Coronary artery (tissue), 2 donors: ENCODE results near the gene RBAK.
"Not testable (repeated sequence)": the region's sequence is repeated elsewhere in the genome, so short reads cannot be mapped to it uniquely, and the experiment has no call there.

ENCODE experiments used
- DNase-seq: peaks from one replicate; pipeline ENCODE4 v3.0.0-alpha.2; 2017; ENCODE audit warnings: low spot score
- H3K27ac ChIP-seq, 2 donors: fragments of 200-600 bp; sonication (generic); one replicate each; pipeline ENCODE4 v1.5.1; 2016 to 2019
- H3K4me3 ChIP-seq: fragments of 200-600 bp; sonication (generic); 2 replicates; pipeline ENCODE4 v1.5.1; 2016; ENCODE audit warnings: mild to moderate bottlenecking, moderate library complexity
- TF ChIP-seq, protein P1 (sequence below): fragments of 200-600 bp; sonication (generic); IDR thresholded peaks from one replicate; pipeline ENCODE4 v1.5.1; 2019; ENCODE audit warnings: antibody characterized with exemption

RBAK gene

DNA sequence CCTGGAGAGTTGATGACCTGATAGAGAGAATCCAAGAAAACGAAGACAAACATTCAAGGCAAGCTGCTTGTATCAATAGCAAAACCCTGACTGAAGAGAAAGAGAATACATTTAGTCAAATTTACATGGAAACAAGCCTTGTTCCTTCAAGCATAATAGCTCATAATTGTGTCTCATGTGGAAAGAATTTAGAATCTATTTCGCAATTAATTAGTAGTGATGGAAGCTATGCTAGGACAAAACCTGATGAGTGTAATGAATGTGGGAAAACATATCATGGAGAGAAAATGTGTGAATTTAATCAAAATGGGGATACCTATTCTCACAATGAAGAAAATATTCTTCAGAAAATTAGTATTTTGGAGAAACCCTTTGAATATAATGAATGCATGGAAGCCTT is 18.0 kb downstream of the RBAK start:
- H3K27ac ChIP-seq, result no peak overlapping the region
- TF ChIP-seq, protein P1, sequence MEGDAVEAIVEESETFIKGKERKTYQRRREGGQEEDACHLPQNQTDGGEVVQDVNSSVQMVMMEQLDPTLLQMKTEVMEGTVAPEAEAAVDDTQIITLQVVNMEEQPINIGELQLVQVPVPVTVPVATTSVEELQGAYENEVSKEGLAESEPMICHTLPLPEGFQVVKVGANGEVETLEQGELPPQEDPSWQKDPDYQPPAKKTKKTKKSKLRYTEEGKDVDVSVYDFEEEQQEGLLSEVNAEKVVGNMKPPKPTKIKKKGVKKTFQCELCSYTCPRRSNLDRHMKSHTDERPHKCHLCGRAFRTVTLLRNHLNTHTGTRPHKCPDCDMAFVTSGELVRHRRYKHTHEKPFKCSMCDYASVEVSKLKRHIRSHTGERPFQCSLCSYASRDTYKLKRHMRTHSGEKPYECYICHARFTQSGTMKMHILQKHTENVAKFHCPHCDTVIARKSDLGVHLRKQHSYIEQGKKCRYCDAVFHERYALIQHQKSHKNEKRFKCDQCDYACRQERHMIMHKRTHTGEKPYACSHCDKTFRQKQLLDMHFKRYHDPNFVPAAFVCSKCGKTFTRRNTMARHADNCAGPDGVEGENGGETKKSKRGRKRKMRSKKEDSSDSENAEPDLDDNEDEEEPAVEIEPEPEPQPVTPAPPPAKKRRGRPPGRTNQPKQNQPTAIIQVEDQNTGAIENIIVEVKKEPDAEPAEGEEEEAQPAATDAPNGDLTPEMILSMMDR, result no peak
- H3K4me3 ChIP-seq, result peak overlapping the region; percentile 51
- no peak for DNase-seq

DNA sequence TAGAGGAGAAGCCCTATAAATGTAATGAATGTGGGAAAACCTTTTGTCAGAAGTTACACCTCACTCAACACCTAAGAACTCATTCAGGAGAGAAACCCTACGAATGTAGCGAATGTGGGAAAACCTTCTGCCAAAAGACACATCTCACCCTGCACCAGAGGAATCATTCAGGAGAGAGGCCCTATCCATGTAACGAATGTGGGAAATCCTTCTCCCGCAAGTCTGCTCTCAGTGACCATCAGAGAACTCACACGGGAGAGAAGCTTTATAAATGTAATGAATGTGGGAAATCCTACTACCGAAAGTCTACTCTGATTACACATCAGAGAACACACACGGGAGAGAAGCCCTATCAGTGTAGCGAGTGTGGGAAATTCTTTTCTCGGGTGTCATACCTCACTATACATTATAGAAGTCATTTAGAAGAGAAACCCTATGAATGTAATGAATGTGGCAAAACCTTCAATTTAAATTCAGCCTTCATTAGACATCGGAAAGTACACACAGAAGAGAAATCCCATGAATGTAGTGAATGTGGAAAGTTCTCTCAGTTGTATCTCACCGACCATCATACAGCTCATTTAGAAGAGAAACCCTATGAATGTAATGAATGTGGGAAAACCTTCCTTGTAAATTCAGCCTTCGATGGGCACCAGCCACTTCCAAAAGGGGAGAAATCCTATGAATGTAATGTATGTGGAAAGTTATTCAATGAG is 18.9 kb downstream of the RBAK start:
- no peak for DNase-seq
- peak overlapping the region; percentile 51 for H3K4me3 ChIP-seq
- TF ChIP-seq, protein P1, result no peak
- no peak overlapping the region for H3K27ac ChIP-seq

DNA sequence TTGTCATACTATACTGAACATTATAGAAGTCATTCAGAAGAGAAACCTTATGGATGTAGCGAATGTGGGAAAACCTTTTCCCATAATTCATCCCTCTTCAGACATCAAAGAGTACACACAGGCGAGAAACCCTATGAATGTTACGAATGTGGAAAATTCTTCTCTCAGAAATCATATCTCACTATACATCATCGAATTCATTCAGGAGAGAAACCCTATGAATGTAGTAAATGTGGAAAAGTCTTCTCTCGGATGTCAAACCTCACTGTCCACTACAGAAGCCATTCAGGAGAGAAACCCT is 19.4 kb downstream of the RBAK start:
- H3K4me3 ChIP-seq, result peak overlapping the region; percentile 51
- DNase-seq, result no peak
- no peak overlapping the region for H3K27ac ChIP-seq
- TF ChIP-seq, protein P1, result no peak

DNA sequence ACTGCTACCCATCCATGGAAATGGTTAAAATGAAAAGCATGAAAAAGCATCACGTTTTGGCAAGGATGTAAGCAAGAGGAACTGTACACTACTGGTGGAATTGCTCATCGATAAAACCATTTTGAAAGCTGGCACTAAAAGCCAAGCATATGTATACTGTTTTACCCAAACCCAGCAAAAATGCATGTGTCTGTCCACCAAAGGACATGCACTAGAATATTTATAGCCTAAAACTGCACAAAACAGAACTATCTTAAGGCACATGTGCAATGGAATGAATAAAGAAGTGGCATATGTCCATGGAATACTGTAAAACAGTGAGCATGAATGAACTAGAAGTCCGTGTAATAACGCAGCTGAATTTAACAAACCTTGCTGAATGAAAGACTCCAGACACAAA is 22.9 kb downstream of the RBAK start:
- DNase-seq, result no peak

GRCh38 chr7:5070206-5070605 is 24.5 kb downstream of the RBAK start:
- no peak overlapping the region for H3K4me3 ChIP-seq
- no peak overlapping the region for H3K27ac ChIP-seq
- TF ChIP-seq, protein P1, result no peak
- no peak for DNase-seq

More for the DNA sequence above, 22.9 kb downstream of the RBAK start:
- H3K4me3 ChIP-seq, result no peak overlapping the region
- no peak overlapping the region for H3K27ac ChIP-seq
- TF ChIP-seq, protein P1, result no peak

DNA sequence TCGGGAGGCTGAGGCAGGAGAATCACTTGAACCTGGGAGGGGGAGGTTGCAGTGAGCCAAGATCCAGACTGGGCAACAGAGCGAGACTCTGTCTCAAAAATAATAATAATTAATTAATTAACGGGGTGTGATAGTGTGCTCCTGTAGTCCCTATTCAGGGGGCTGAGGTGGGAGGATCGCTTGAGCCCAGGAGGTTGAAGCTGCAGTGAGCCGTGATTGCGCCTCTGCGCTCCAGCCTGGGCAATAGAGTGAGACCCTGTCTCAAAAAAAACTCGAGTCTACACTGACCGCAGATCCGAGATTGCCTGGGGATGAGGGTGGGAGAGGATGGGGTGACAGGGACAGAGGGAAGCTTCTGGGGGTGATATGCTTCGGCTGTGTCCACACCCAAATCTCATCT is 29.5 kb downstream of the RBAK start:
- DNase-seq, H3K27ac ChIP-seq, H3K4me3 ChIP-seq: not testable (repeated sequence)

- no peak for DNase-seq
- TF ChIP-seq, protein P1, result no peak
- no peak overlapping the region for H3K27ac ChIP-seq
- no peak overlapping the region for H3K4me3 ChIP-seq
Observed at GRCh38 chr7:5077740-5078139, 32.1 kb downstream of the RBAK start.

- Histone ChIP-seq H3K4me3 (no peak overlapping the region), H3K27ac (no peak overlapping the region)
- no peak for DNase-seq
- TF ChIP-seq, protein P1, result no peak
Observed at GRCh38 chr7:5082806-5083205, 37.1 kb downstream of the RBAK start.
